TTC549 (cell line): ENCODE data around the gene MEIS1.

Source experiments
- FAIRE-seq: peaks from 2 replicates; lab custom pipeline; 2012; peaks lifted over from hg19 to GRCh38; lab: Jason Lieb, UNC

Gene MEIS1

GRCh38 chr2:66508484-66509071 is 73.7 kb downstream of the MEIS1 start:
- no peak for FAIRE-seq

- no peak for FAIRE-seq
Observed at GRCh38 chr2:66509326-66509811, 74.4 kb downstream of the MEIS1 start.

GRCh38 chr2:66512626-66513025 is 77.7 kb downstream of the MEIS1 start:
- no peak for FAIRE-seq

GRCh38 chr2:66515743-66516142 is 80.8 kb downstream of the MEIS1 start:
- no peak for FAIRE-seq

- FAIRE-seq: no peak
Observed at GRCh38 chr2:66516499-66516898, 81.6 kb downstream of the MEIS1 start.

GRCh38 chr2:66517772-66518171 is 82.8 kb downstream of the MEIS1 start:
- FAIRE-seq: no peak

- FAIRE-seq: no peak
Observed at GRCh38 chr2:66519264-66519843, 84.4 kb downstream of the MEIS1 start.

- FAIRE-seq: no peak
Observed at GRCh38 chr2:66521291-66521922, 86.5 kb downstream of the MEIS1 start.

GRCh38 chr2:66522611-66523376 is 87.9 kb downstream of the MEIS1 start:
- FAIRE-seq: no peak

- no peak for FAIRE-seq
Observed at GRCh38 chr2:66523377-66523969, 88.5 kb downstream of the MEIS1 start.

GRCh38 chr2:66523990-66524389 is 89.1 kb downstream of the MEIS1 start:
- FAIRE-seq: no peak

GRCh38 chr2:66525606-66526005 is 90.7 kb downstream of the MEIS1 start:
- FAIRE-seq: no peak

GRCh38 chr2:66526180-66526579 is 91.3 kb downstream of the MEIS1 start:
- no peak for FAIRE-seq

- no peak for FAIRE-seq
Observed at GRCh38 chr2:66528974-66529724, 94.2 kb downstream of the MEIS1 start.

- FAIRE-seq: no peak
Observed at GRCh38 chr2:66530651-66531050, 95.7 kb downstream of the MEIS1 start.

GRCh38 chr2:66531155-66531554 is 96.2 kb downstream of the MEIS1 start:
- FAIRE-seq: no peak

- no peak for FAIRE-seq
Observed at GRCh38 chr2:66531567-66531966, 96.6 kb downstream of the MEIS1 start.

- FAIRE-seq: no peak
Observed at GRCh38 chr2:66532972-66533868, 98.3 kb downstream of the MEIS1 start.

GRCh38 chr2:66534461-66534860 is 99.5 kb downstream of the MEIS1 start:
- no peak for FAIRE-seq

- no peak for FAIRE-seq
Observed at GRCh38 chr2:66535574-66536289, 100.8 kb downstream of the MEIS1 start.
